OCI-LY1 (cell line): Measurements from ENCODE around the gene TNFRSF21.

Source experiments
- CTCF ChIP-seq: fragments of 200-600 bp; sonication (generic), shearing (Covaris generic); IDR thresholded peaks from 2 replicates; pipeline ENCODE4 v1.5.1; 2017; ENCODE audit warnings: mild to moderate bottlenecking, antibody characterized with exemption, low read length, moderate library complexity, mixed read lengths
- EZH2 ChIP-seq: fragments of 200-600 bp; sonication (generic), shearing (Covaris generic); IDR thresholded peaks from 2 replicates; pipeline ENCODE4 v1.8.0; 2017; ENCODE audit warnings: borderline replicate concordance, mixed run types, mild to moderate bottlenecking, antibody characterized with exemption, low read length, moderate library complexity, mixed read lengths

GRCh38 chr6:47355496-47355895 is 45.8 kb upstream of the TNFRSF21 start:
- no peak for TF ChIP-seq CTCF
- no peak for TF ChIP-seq EZH2
